Left lung (tissue), 10 donors: ENCODE measurements around the gene CA12. TPM values are rescaled to one million over a fixed set of nuclear protein-coding genes. Genes with fewer than 3 reads are reported as not detected.
A peak's percentile ranks its signal among the peaks of the same experiment; 100 is the strongest.

Source experiments
- ATAC-seq: fragments of 200-7000 bp; cut with Tn5 transposase; one replicate; pipeline ENCODE4 v1.9.1; 2020; ENCODE audit warnings: moderate library complexity
- DNase-seq, 4 donors: peaks; one replicate each; pipeline ENCODE4 v3.0.0-alpha.2; 2013 to 2020
- H3K27ac ChIP-seq, 2 donors: fragments of 200-600 bp; sonication (generic) in 1 of 2; one replicate each; pipeline versions ENCODE4 v1.5.0 to v1.8.0; 2020 to 2021
- H3K27me3 ChIP-seq, 2 donors: fragments of 200-600 bp; sonication (generic) in 1 of 2; one replicate each; pipeline versions ENCODE4 v1.5.0 to v1.8.0; 2020 to 2021
- H3K36me3 ChIP-seq, 2 donors: fragments of 200-600 bp; sonication (generic) in 1 of 2; one replicate each; pipeline versions ENCODE4 v1.5.0 to v1.8.0; 2020 to 2021
- H3K4me1 ChIP-seq, 2 donors: fragments of 200-600 bp; one replicate each; pipeline ENCODE4 v1.8.0; 2021
- H3K4me3 ChIP-seq, 2 donors: fragments of 200-600 bp; sonication (generic) in 1 of 2; one replicate each; pipeline versions ENCODE4 v1.5.0 to v1.8.0; 2020 to 2021; ENCODE audit warnings: mild to moderate bottlenecking in 1 of 2
- H3K9me3 ChIP-seq, 2 donors: fragments of 200-600 bp; sonication (generic) in 1 of 2; one replicate each; pipeline versions ENCODE4 v1.5.0 to v1.8.0; 2020 to 2021
- intact Hi-C, 2 donors: fragments of 100-400 bp; cut with DNase I; formaldehyde crosslinking; loops; one replicate each; pipeline versions ENCODE4 v1.11.2 to v1.14.2; 2022
- polyA plus RNA-seq, 6 donors: library from polyadenylated mRNA; unstranded; fragments of 120-200 nt; gene quantifications; one replicate each; pipeline ENCODE4 v1.2.1, GENCODE V29; 2013; ENCODE audit not compliant: insufficient read length in 6 of 6
- total RNA-seq, 2 donors: library from RNA; stranded (reverse); fragmentation: NEBNext Ultra II Directional; extraction: Animal tissue kit (Norgen Biotek cat#: 25700); gene quantifications; one replicate each; pipeline ENCODE4 v1.2.1, GENCODE V29; 2021
- TF ChIP-seq, protein P1 (sequence below), 2 donors: fragments of 200-600 bp; sonication (generic) in 1 of 2; IDR thresholded peaks; one replicate each; pipeline versions ENCODE4 v1.5.0 to v1.8.0; 2021; ENCODE audit warnings: antibody characterized with exemption in 2 of 2
- donor health status: DM: no; HTN: yes; CAD: no.
- donor health status: DM: no; HTN: no; CAD: no.

The CA12 gene
- total and polyA plus RNA-seq, 8 donors: 1.6 to 20.5 (median 5.6) TPM

DNA sequence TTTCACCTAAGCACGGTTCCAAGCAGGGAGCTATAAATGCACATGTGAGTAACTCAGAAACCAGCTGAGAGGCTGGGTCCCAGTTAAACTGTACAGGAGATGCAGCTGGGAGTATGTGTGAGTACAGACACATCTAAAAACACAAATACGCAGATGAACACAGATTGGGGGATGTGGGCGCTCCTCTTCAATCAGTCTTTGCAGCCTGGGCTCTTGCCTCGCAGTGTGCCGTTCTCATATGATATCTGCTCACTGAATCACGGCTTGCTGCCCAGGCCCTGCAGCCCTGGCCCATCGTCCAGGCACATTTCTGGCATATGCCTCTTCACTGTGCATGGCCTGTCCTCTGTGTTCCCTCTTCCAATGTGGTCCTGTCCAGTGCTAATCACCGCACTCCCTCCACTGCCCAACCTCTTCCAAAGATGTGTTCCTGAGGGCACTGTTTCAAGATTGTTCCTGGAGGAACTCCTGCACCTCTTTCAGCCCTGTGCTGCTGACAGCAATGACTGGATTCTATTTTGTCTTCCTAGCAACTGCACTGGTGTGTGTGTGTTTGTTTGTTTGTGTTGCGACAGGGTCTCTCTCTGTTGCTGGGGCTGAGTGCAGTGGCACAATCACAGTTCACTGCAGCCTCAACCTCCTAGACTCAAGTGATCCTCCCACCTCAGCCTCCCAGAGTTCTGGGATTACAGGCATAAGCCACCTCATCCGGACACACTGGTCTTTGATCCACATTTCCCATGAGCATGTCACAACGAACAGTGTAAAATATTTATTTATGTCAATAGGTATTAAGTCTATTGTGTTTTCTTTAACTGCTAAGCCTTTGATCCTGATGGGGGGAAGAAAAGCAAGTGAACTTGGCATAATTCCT, 17.0 kb downstream of the CA12 start:
- ATAC-seq: no peak
- Histone ChIP-seq H3K9me3 (no peaks in the 10 kb centered on the region), H3K4me3 (no peak overlapping the region), H3K4me1 (no peaks in the 10 kb centered on the region), H3K36me3 (no peaks in the 10 kb centered on the region), H3K27ac (no peak overlapping the region), H3K27me3 (no peaks in the 10 kb centered on the region)
- TF ChIP-seq, protein P1, sequence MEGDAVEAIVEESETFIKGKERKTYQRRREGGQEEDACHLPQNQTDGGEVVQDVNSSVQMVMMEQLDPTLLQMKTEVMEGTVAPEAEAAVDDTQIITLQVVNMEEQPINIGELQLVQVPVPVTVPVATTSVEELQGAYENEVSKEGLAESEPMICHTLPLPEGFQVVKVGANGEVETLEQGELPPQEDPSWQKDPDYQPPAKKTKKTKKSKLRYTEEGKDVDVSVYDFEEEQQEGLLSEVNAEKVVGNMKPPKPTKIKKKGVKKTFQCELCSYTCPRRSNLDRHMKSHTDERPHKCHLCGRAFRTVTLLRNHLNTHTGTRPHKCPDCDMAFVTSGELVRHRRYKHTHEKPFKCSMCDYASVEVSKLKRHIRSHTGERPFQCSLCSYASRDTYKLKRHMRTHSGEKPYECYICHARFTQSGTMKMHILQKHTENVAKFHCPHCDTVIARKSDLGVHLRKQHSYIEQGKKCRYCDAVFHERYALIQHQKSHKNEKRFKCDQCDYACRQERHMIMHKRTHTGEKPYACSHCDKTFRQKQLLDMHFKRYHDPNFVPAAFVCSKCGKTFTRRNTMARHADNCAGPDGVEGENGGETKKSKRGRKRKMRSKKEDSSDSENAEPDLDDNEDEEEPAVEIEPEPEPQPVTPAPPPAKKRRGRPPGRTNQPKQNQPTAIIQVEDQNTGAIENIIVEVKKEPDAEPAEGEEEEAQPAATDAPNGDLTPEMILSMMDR (IDR thresholded peaks at IDR 0.05): no peak
- DNase-seq: no peak
- intact Hi-C loops: no loop called here

DNA sequence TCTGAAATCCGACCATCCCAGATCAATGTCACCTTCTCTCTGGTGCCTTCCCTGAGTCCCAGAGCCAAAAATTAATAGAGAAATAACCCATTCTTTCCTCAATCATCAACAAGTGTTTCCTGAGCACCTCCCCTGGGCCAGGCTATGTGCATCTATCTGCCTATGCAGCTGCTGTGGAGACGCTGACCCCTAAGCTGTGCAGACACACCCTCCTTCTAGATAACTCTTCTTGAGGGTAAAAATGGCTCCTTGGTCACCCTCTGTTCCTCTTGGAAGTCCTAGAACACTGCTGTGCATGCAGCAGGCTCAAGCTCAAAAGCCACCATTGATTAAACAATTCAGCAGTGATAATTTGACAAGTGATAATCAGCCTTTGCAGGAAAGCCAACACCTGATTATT, 18.4 kb downstream of the CA12 start:
- Histone ChIP-seq H3K27me3 (no peaks in the 10 kb centered on the region), H3K4me1 (no peaks in the 10 kb centered on the region), H3K27ac (no peak overlapping the region), H3K4me3 (no peak overlapping the region), H3K9me3 (no peaks in the 10 kb centered on the region), H3K36me3 (no peaks in the 10 kb centered on the region)
- no peak for DNase-seq
- no peak for ATAC-seq
- intact Hi-C loops: no loop called here
- TF ChIP-seq, protein P1 (IDR thresholded peaks at IDR 0.05): no peak

DNA sequence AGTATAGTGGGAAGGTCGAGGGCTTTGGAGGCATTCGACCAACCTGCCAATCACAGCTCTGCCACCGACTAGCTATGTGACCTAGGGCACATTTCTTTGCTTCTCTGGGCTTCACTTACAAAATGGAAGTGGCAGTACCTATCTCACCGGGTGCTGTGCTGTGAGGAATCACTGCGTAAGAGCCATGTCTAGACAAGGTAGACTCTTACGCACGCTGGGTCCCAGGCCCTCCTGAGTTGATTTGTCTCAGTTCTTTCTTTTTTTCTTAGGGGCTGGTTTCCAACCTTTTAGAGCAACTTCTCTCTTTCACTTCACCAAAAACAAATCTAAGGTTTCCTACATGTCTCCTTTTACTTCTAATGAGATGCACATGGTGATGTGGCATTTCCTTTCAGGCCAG, 18.8 kb downstream of the CA12 start:
- Histone ChIP-seq H3K9me3 (no peaks in the 10 kb centered on the region), H3K36me3 (no peaks in the 10 kb centered on the region), H3K27me3 (no peaks in the 10 kb centered on the region), H3K27ac (no peak overlapping the region), H3K4me3 (no peak overlapping the region), H3K4me1 (no peaks in the 10 kb centered on the region)
- intact Hi-C loops: no loop called here
- ATAC-seq: no peak
- TF ChIP-seq, protein P1 (IDR thresholded peaks at IDR 0.05): no peak
- DNase-seq: no peak

DNA sequence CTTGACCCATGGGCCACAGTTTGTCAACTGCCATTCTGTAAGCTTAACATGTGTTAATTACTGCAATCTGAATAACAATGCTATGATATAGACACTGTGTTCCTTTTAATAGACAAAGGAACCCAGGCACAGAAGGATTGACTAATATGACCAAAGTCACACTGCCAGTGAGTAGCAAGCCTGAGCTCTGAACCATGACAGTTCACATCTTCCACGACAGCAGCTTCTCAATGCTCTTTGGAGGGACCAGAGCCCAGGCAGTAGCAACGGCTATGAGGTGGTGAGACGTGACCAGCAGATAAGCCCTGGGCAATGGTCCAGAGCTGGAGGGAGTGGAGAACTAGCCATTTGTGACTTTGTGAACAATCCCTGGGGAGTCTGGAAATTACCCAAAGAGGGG, 19.4 kb downstream of the CA12 start:
- Histone ChIP-seq H3K9me3 (no peaks in the 10 kb centered on the region), H3K4me1 (no peaks in the 10 kb centered on the region), H3K27ac (no peak overlapping the region), H3K4me3 (no peak overlapping the region), H3K27me3 (no peaks in the 10 kb centered on the region), H3K36me3 (no peaks in the 10 kb centered on the region)
- TF ChIP-seq, protein P1 (IDR thresholded peaks at IDR 0.05): no peak
- ATAC-seq: no peak
- intact Hi-C loops: no loop called here
- peak in 2 of 4 donors; percentile 27 to 46 for DNase-seq

DNA sequence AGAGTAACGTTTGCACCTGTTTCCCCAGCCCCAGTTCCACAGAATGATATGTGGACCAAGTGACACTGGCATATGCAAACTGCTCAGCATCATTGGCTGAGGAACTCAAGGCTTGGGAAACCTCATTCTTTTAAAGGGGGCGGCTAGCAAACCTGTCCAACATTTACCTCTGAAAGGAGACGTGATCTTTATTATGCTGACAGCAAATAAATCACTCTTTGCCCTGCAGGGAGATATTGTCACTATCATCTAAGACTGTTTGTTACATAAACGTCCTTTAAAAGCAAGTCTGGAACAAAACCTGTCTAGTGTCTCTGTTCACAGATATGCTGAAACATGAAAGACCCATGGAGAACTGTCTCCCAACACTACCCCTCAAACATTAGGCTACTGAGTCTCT, 21.5 kb downstream of the CA12 start:
- H3K36me3 ChIP-seq: no peaks in the 10 kb centered on the region
- H3K4me3 ChIP-seq: no peak overlapping the region
- ATAC-seq (no peak), DNase-seq (no peak)
- H3K9me3 ChIP-seq: no peaks in the 10 kb centered on the region
- H3K27ac ChIP-seq: no peak overlapping the region
- no peaks in the 10 kb centered on the region for H3K27me3 ChIP-seq
- TF ChIP-seq, protein P1 (IDR thresholded peaks at IDR 0.05): no peak
- no peaks in the 10 kb centered on the region for H3K4me1 ChIP-seq
- intact Hi-C loops: no loop called here
